ENCODE data around the gene TAF11L7. TPM values are rescaled to one million over a fixed set of nuclear protein-coding genes. Genes with fewer than 3 reads are reported as not detected.
"Not testable (repeated sequence)": the region's sequence is repeated elsewhere in the genome, so short reads cannot be mapped to it uniquely, and the experiment has no call there.

TAF11L7 gene
- total RNA-seq, 3 donors from 2014 or later (not counting 1 experiment from before 2014, with no cell fraction given): not detected

DNA sequence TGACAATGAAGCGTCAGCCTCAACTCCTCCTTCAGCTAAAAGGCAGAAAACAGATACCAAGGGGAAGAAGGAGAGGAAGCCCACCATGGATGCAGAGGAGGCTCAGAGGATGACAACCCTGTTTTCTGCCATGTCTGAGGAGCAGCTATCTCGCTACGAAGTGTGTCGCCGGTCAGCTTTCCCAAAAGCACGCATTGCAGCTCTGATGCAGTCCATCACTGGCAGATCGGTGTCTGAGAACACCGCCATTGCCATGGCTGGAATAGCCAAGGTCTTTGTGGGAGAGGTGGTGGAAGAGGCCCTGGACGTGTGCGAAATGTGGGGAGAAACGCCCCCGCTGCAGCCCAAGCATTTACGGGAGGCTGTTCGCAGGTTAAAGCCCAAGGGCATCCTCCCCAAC is 19.4 kb upstream of the TAF11L7 start:
- Histone ChIP-seq H3K9me3 (ENCODE audit: control insufficient read depth, insufficient read depth, low read length) (no peaks in the 10 kb centered on the region), H3K4me3 (ENCODE audit: low read length) (no peak overlapping the region), H3K27me3 (ENCODE audit: control insufficient read depth, insufficient read depth, low read length) (no peaks in the 10 kb centered on the region), H3K27ac (ENCODE audit: low read length) (no peak overlapping the region), H3K4me1 (ENCODE audit: control insufficient read depth, insufficient read depth, low read length) (no peaks in the 10 kb centered on the region), H3K36me3 (ENCODE audit: control insufficient read depth, insufficient read depth, low read length) (no peaks in the 10 kb centered on the region)
- intact Hi-C loops (cut with micrococcal nuclease): no loop called here
- 91% methylated on average over 9 of the region's 14 CpGs for WGBS (ENCODE audit: insufficient coverage)
- H3K4me3 Mint-ChIP-seq: no peak overlapping the region
- peaks cover 6% of the 10 kb centered on the region for H3K36me3 Mint-ChIP-seq
- no peaks in the 10 kb centered on the region for H3K27me3 Mint-ChIP-seq (ENCODE audit: low read depth in 2 of 2)
- H3K4me1 Mint-ChIP-seq: no peaks in the 10 kb centered on the region
- no peak for ATAC-seq
- peaks cover 5 to 12% of the 10 kb centered on the region in 2 donors for H3K9me3 Mint-ChIP-seq
- DNase-seq: no peak
- TF ChIP-seq, protein P1, sequence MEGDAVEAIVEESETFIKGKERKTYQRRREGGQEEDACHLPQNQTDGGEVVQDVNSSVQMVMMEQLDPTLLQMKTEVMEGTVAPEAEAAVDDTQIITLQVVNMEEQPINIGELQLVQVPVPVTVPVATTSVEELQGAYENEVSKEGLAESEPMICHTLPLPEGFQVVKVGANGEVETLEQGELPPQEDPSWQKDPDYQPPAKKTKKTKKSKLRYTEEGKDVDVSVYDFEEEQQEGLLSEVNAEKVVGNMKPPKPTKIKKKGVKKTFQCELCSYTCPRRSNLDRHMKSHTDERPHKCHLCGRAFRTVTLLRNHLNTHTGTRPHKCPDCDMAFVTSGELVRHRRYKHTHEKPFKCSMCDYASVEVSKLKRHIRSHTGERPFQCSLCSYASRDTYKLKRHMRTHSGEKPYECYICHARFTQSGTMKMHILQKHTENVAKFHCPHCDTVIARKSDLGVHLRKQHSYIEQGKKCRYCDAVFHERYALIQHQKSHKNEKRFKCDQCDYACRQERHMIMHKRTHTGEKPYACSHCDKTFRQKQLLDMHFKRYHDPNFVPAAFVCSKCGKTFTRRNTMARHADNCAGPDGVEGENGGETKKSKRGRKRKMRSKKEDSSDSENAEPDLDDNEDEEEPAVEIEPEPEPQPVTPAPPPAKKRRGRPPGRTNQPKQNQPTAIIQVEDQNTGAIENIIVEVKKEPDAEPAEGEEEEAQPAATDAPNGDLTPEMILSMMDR (IDR thresholded peaks at IDR 0.05): no peak
- H3K27ac Mint-ChIP-seq: no peak overlapping the region

DNA sequence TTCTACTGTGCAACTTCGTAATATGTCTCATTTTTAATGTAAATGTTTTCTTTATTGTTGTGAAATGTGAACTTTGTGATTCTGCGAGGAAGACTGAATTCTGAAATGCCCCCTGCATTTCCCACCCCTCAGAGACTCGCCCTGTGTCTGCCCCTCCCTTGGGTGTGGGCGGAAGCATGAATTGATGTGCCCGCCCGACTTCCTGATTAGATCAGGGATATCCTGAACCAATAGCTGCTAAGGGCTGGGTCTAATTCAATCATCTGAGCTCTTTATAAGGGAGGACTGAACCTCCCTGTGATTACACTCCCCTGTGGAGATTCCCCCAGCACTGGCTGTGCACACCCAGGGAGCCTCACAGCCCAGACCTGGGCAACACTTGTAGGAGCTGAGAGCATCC is 18.3 kb upstream of the TAF11L7 start, which contains the start of gene TAF11L11:
TSS of gene TAF11L11 (plus strand) at position 304 of the 400 bp plus-strand sequence.
- ATAC-seq; H3K36me3 ChIP-seq (ENCODE audit: control insufficient read depth, insufficient read depth, low read length); H3K27ac Mint-ChIP-seq; H3K27me3 ChIP-seq (ENCODE audit: control insufficient read depth, insufficient read depth, low read length); H3K4me1 ChIP-seq (ENCODE audit: control insufficient read depth, insufficient read depth, low read length); H3K4me3 Mint-ChIP-seq; H3K27me3 Mint-ChIP-seq (ENCODE audit: low read depth in 2 of 2); H3K9me3 ChIP-seq (ENCODE audit: control insufficient read depth, insufficient read depth, low read length); intact Hi-C loops (cut with micrococcal nuclease); H3K36me3 Mint-ChIP-seq; H3K27ac ChIP-seq (ENCODE audit: low read length); H3K4me1 Mint-ChIP-seq; DNase-seq; H3K4me3 ChIP-seq (ENCODE audit: low read length): not testable (repeated sequence)
- peaks cover 5 to 18% of the 10 kb centered on the region in 2 donors for H3K9me3 Mint-ChIP-seq
- 81% methylated on average over 5 of the region's 6 CpGs for WGBS (ENCODE audit: insufficient coverage)

DNA sequence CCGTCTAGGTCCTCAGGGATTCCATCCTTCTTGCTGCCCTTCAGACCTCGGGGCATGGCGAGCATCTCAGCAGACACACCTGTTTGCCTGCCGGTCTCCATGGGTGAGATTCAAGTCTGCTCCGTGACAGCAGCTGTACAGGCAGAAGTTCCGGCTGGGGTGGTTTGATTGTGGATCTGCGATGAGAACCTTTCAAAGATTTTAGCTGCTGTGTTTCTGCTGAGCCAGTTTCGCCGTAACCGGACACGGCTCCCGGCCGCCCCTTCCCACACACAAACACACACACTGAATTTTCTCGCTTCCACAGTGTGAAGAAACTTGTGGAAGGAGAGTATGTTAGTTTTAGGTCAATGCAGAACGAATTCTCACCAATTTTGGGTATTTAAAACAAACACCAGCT is 12.2 kb upstream of the TAF11L7 start, which contains the start of gene TAF11L10:
TSS of gene TAF11L10 (minus strand) at position 101 of the 400 bp plus-strand sequence.
- no CpG with 5 or more reads among the region's 15 CpGs for WGBS (ENCODE audit: insufficient coverage)

DNA sequence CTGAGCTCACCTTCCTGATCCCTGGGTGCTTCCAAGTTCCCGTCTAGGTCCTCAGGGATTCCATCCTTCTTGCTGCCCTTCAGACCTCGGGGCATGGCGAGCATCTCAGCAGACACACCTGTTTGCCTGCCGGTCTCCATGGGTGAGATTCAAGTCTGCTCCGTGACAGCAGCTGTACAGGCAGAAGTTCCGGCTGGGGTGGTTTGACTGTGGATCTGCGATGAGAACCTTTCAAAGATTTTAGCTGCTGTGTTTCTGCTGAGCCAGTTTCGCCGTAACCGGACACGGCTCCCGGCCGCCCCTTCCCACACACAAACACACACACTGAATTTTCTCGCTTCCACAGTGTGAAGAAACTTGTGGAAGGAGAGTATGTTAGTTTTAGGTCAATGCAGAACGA is 8.7 kb upstream of the TAF11L7 start, which contains the start of gene TAF11L9:
TSS of gene TAF11L9 (minus strand) at position 140 of the 400 bp plus-strand sequence.
- intact Hi-C loops (cut with micrococcal nuclease); H3K4me3 ChIP-seq (ENCODE audit: low read length); H3K4me1 Mint-ChIP-seq; ATAC-seq; H3K9me3 Mint-ChIP-seq; H3K36me3 ChIP-seq (ENCODE audit: control insufficient read depth, insufficient read depth, low read length); H3K27me3 ChIP-seq (ENCODE audit: control insufficient read depth, insufficient read depth, low read length); H3K27ac Mint-ChIP-seq; H3K9me3 ChIP-seq (ENCODE audit: control insufficient read depth, insufficient read depth, low read length); DNase-seq; H3K4me3 Mint-ChIP-seq; H3K27me3 Mint-ChIP-seq (ENCODE audit: low read depth in 2 of 2); H3K4me1 ChIP-seq (ENCODE audit: control insufficient read depth, insufficient read depth, low read length); H3K36me3 Mint-ChIP-seq; H3K27ac ChIP-seq (ENCODE audit: low read length): not testable (repeated sequence)
- no CpG with 5 or more reads among the region's 15 CpGs for WGBS (ENCODE audit: insufficient coverage)

More for the DNA sequence above, 12.2 kb upstream of the TAF11L7 start, which contains the start of gene TAF11L10:
- intact Hi-C loops (cut with micrococcal nuclease); H3K36me3 ChIP-seq (ENCODE audit: control insufficient read depth, insufficient read depth, low read length); H3K9me3 ChIP-seq (ENCODE audit: control insufficient read depth, insufficient read depth, low read length); H3K4me3 ChIP-seq (ENCODE audit: low read length); H3K36me3 Mint-ChIP-seq; H3K4me1 Mint-ChIP-seq; H3K27ac Mint-ChIP-seq; H3K27ac ChIP-seq (ENCODE audit: low read length); H3K4me3 Mint-ChIP-seq; H3K27me3 Mint-ChIP-seq (ENCODE audit: low read depth in 2 of 2); DNase-seq; H3K27me3 ChIP-seq (ENCODE audit: control insufficient read depth, insufficient read depth, low read length); H3K4me1 ChIP-seq (ENCODE audit: control insufficient read depth, insufficient read depth, low read length); H3K9me3 Mint-ChIP-seq; ATAC-seq: not testable (repeated sequence)

DNA sequence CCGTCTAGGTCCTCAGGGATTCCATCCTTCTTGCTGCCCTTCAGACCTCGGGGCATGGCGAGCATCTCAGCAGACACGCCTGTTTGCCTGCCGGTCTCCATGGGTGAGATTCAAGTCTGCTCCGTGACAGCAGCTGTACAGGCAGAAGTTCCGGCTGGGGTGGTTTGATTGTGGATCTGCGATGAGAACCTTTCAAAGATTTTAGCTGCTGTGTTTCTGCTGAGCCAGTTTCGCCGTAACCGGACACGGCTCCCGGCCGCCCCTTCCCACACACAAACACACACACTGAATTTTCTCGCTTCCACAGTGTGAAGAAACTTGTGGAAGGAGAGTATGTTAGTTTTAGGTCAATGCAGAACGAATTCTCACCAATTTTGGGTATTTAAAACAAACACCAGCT is 5.3 kb upstream of the TAF11L7 start, which contains the start of gene TAF11L8:
TSS of gene TAF11L8 (minus strand) at position 101 of the 400 bp plus-strand sequence.
- H3K27ac ChIP-seq (ENCODE audit: low read length); H3K27me3 Mint-ChIP-seq (ENCODE audit: low read depth in 2 of 2); H3K9me3 Mint-ChIP-seq; DNase-seq; H3K27ac Mint-ChIP-seq; H3K9me3 ChIP-seq (ENCODE audit: control insufficient read depth, insufficient read depth, low read length); H3K27me3 ChIP-seq (ENCODE audit: control insufficient read depth, insufficient read depth, low read length); ATAC-seq; intact Hi-C loops (cut with micrococcal nuclease); H3K4me3 ChIP-seq (ENCODE audit: low read length); H3K36me3 ChIP-seq (ENCODE audit: control insufficient read depth, insufficient read depth, low read length); H3K4me1 ChIP-seq (ENCODE audit: control insufficient read depth, insufficient read depth, low read length); H3K4me1 Mint-ChIP-seq; H3K36me3 Mint-ChIP-seq; H3K4me3 Mint-ChIP-seq: not testable (repeated sequence)
- no CpG with 5 or more reads among the region's 16 CpGs for WGBS (ENCODE audit: insufficient coverage)

Other genes with a start within 250 kb of the TAF11L7 start
- gene TAF11L2, start 87.5 kb downstream of the TAF11L7 start, total RNA-seq: not detected
- not detected for gene TAF11L3, start 67.4 kb downstream of the TAF11L7 start, total RNA-seq
- not detected for gene TAF11L4, start 64.0 kb downstream of the TAF11L7 start, total RNA-seq
- gene TAF11L5, start 60.5 kb downstream of the TAF11L7 start, total RNA-seq: not detected
- not detected for gene TAF11L6, start 57.1 kb downstream of the TAF11L7 start, total RNA-seq
- not detected for gene TAF11L8, start 5.2 kb upstream of the TAF11L7 start, total RNA-seq
- gene TAF11L9, start 8.6 kb upstream of the TAF11L7 start, total RNA-seq: not detected
- gene TAF11L10, start 12.1 kb upstream of the TAF11L7 start, total RNA-seq: not detected
- not detected for gene TAF11L11, start 18.4 kb upstream of the TAF11L7 start, total RNA-seq
- not detected for gene TAF11L12, start 24.6 kb upstream of the TAF11L7 start, total RNA-seq
- gene TAF11L13, start 46.3 kb upstream of the TAF11L7 start, total RNA-seq: not detected
- not detected for gene TAF11L14, start 48.7 kb upstream of the TAF11L7 start, total RNA-seq